Ovary (tissue), 9 donors: Measurements from ENCODE around the gene SH3PXD2A. TPM values are rescaled to one million over a fixed set of nuclear protein-coding genes. Genes with fewer than 3 reads are reported as not detected.
"Not testable (repeated sequence)": the region's sequence is repeated elsewhere in the genome, so short reads cannot be mapped to it uniquely, and the experiment has no call there.

Experiments
- DNase-seq, 5 donors: peaks; one replicate each; pipeline ENCODE4 v3.0.0-alpha.2; 2019 to 2020
- H3K27ac ChIP-seq, 2 donors: fragments of 200-600 bp; one replicate each; pipeline versions ENCODE4 v1.5.1 to v1.8.0; 2019 to 2022
- H3K27me3 ChIP-seq: fragments of 200-600 bp; one replicate; pipeline ENCODE4 v1.8.0; 2022
- H3K36me3 ChIP-seq: fragments of 200-600 bp; sonication (generic); one replicate; pipeline ENCODE4 v1.5.1; 2019
- H3K4me1 ChIP-seq: one replicate; pipeline ENCODE4 v1.8.1; 2013; ENCODE audit warnings: mild to moderate bottlenecking, moderate library complexity; ENCODE audit not compliant: insufficient read depth
- H3K4me3 ChIP-seq: fragments of 200-600 bp; sonication (generic); one replicate; pipeline ENCODE4 v1.5.1; 2017
- H3K9me3 ChIP-seq, 2 donors: fragments of 200-600 bp in 1 of 2; sonication (generic) in 1 of 2; one replicate each; pipeline versions ENCODE4 v1.5.1 to v1.8.1; 2013 to 2019; ENCODE audit warnings: mild to moderate bottlenecking in 1 of 2, moderate library complexity in 1 of 2
- EP300 ChIP-seq: sonication (generic); formaldehyde crosslinking; IDR thresholded peaks from one replicate; pipeline ENCODE4 v1.6.1; 2017; ENCODE audit warnings: antibody characterized with exemption
- POLR2A ChIP-seq: fragments of 450-650 bp; IDR thresholded peaks from one replicate; pipeline ENCODE4 v1.6.1; 2017; ENCODE audit warnings: antibody characterized with exemption, mild to moderate bottlenecking, moderate library complexity
- WGBS, 3 donors: extraction: QIAGEN DNeasy Blood & Tissue Kit in 1 of 3; methylation state at CpG; one replicate each; pipeline versions ENCODE4 v1.1.5 to v1.1.7; 2013 to 2017; 5-methylcytosine and 5-hydroxymethylcytosine counted together
- intact Hi-C, 4 donors: fragments of 100-400 bp; cut with DNase I; formaldehyde crosslinking; loops; one replicate each; pipeline versions ENCODE4 v1.11.0 to v1.15.1; 2022 to 2023
- polyA plus RNA-seq, 2 donors: library from polyadenylated mRNA; stranded (reverse); fragments of 200-250 nt in 1 of 2; fragments of 350-450 nt in 1 of 2; fragmentation: Illumina TruSeq in 1 of 2; extraction: RNeasy Lipid Tissue Mini Kit (QIAGEN cat#74804) in 1 of 2; gene quantifications; one replicate each; pipeline ENCODE4 v1.2.3, GENCODE V29; 2013 to 2014
- total RNA-seq, 7 donors: library from RNA; depleted of rRNA in 2 of 7; stranded (reverse); fragments of >200 nt in 2 of 7; fragmentation: NEBNext Ultra II Directional in 3 of 7; extraction: Animal tissue kit (Norgen Biotek cat#: 25700) in 3 of 7; gene quantifications; one replicate each; pipeline versions ENCODE4 v1.1.0 to v1.2.4, GENCODE V29; 2016 to 2023
- TF ChIP-seq, protein P1 (sequence below), 3 donors: fragments of 450-650 bp in 2 of 3; fragments of 200-600 bp in 1 of 3; IDR thresholded peaks; one replicate each; pipeline versions ENCODE4 v1.5.1 to v1.8.0; 2016 to 2022; ENCODE audit warnings: antibody characterized with exemption in 3 of 3, mild to moderate bottlenecking in 1 of 3
- donor health status: DM: no; HTN: no; CAD: no; lungs with moderate emphysema.
- donor health status: DM: no; HTN: no; CAD: no.
- donor health status: Bipolar disorder and iron deficiency.
- donor health status: DM: yes; HTN: yes; CAD: no.
- donor health status: DM: no; HTN: no; CAD: no.
- donor health status: DM: yes; HTN: yes; CAD: no.

The SH3PXD2A gene
- total and polyA plus RNA-seq, 9 donors: 15.3 to 82.9 (median 52.2) TPM

- peaks cover 29% of the 10 kb centered on the region for H3K4me1 ChIP-seq
- H3K36me3 ChIP-seq: no peaks in the 10 kb centered on the region
- no peaks in the 10 kb centered on the region for H3K9me3 ChIP-seq
- no peak overlapping the region for H3K4me3 ChIP-seq
- no peak for TF ChIP-seq EP300
- TF ChIP-seq, protein P1, sequence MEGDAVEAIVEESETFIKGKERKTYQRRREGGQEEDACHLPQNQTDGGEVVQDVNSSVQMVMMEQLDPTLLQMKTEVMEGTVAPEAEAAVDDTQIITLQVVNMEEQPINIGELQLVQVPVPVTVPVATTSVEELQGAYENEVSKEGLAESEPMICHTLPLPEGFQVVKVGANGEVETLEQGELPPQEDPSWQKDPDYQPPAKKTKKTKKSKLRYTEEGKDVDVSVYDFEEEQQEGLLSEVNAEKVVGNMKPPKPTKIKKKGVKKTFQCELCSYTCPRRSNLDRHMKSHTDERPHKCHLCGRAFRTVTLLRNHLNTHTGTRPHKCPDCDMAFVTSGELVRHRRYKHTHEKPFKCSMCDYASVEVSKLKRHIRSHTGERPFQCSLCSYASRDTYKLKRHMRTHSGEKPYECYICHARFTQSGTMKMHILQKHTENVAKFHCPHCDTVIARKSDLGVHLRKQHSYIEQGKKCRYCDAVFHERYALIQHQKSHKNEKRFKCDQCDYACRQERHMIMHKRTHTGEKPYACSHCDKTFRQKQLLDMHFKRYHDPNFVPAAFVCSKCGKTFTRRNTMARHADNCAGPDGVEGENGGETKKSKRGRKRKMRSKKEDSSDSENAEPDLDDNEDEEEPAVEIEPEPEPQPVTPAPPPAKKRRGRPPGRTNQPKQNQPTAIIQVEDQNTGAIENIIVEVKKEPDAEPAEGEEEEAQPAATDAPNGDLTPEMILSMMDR (IDR thresholded peaks at IDR 0.05): no peak
- no peak for TF ChIP-seq POLR2A
- DNase-seq: no peak
- H3K27me3 ChIP-seq: no peaks in the 10 kb centered on the region
- 79 to 93% (median 82%) methylated on average over 9 to 10 of the region's 10 CpGs for WGBS, 3 donors
- intact Hi-C loops: no loop called here
- H3K27ac ChIP-seq: no peak overlapping the region
Measured at GRCh38 chr10:103849212-103849877, 6.0 kb downstream of the SH3PXD2A start.

DNA sequence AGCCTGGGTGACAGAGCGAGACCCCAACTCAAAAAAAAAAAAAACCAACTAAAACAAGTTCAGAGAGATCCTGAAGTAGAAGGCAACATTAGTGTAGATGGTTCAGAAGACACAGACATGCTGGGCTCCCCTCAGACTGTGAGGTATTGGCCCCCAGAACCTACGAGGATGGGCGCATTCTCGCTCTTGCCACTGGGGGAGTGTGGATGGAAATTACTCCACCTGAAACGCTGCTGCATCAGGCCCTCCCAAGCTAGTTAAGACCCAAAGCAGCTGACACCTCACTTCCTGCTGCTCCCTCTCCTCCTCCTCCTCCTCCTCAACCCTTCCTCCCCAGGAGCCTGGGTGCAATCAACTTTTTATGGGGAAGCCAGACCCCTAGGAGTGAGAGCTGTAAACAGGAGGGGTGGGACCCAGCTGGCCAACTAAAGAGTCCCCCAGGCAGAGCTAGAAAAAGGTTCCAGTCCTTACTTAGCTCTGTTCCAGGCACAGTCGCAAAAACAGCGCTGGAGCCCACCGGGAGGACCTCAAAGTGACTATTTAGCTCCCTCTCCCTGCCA lies 7.4 kb downstream of the SH3PXD2A start:
- WGBS, 3 donors: 72 to 79% (median 76%) methylated on average over 8 of the region's 8 CpGs
- Histone ChIP-seq H3K9me3 (no peaks in the 10 kb centered on the region), H3K27ac (no peak overlapping the region), H3K36me3 (no peaks in the 10 kb centered on the region), H3K27me3 (no peaks in the 10 kb centered on the region), H3K4me1 (peaks cover 29% of the 10 kb centered on the region), H3K4me3 (no peak overlapping the region)
- DNase-seq: peak in 1 of 5 donors; percentile 7
- TF ChIP-seq EP300: no peak
- intact Hi-C loops: no loop called here

GRCh38 chr10:103847346-103847745 lies 8.0 kb downstream of the SH3PXD2A start:
- no peaks in the 10 kb centered on the region for H3K27me3 ChIP-seq
- intact Hi-C loops: no loop called here
- peaks cover 27% of the 10 kb centered on the region for H3K4me1 ChIP-seq
- H3K36me3 ChIP-seq: no peaks in the 10 kb centered on the region
- no peaks in the 10 kb centered on the region for H3K9me3 ChIP-seq
- no peak overlapping the region for H3K4me3 ChIP-seq
- no peak for DNase-seq
- no peak overlapping the region for H3K27ac ChIP-seq
- TF ChIP-seq EP300: no peak
- TF ChIP-seq, protein P1 (IDR thresholded peaks at IDR 0.05): no peak
- TF ChIP-seq POLR2A: no peak
- 82 to 84% (median 83%) methylated on average over 7 of the region's 7 CpGs for WGBS, 3 donors

GRCh38 chr10:103845972-103846371 lies 9.4 kb downstream of the SH3PXD2A start:
- Histone ChIP-seq H3K4me1 (peaks cover 20% of the 10 kb centered on the region), H3K4me3 (no peak overlapping the region), H3K27ac (no peak overlapping the region), H3K36me3 (no peaks in the 10 kb centered on the region), H3K27me3 (no peaks in the 10 kb centered on the region), H3K9me3 (no peaks in the 10 kb centered on the region)
- 84 to 90% (median 88%) methylated on average over 5 of the region's 5 CpGs for WGBS, 3 donors
- no peak for TF ChIP-seq EP300
- TF ChIP-seq, protein P1 (IDR thresholded peaks at IDR 0.05): no peak
- no peak for TF ChIP-seq POLR2A
- intact Hi-C loops: no loop called here
- DNase-seq: peak in 1 of 5 donors; percentile 4

- peaks cover 14% of the 10 kb centered on the region for H3K4me1 ChIP-seq
- H3K4me3 ChIP-seq, H3K27me3 ChIP-seq, H3K9me3 ChIP-seq, H3K27ac ChIP-seq, intact Hi-C loops, H3K36me3 ChIP-seq, DNase-seq: not testable (repeated sequence)
- WGBS, 3 donors: 84 to 89% (median 88%) methylated on average over 3 of the region's 3 CpGs
Measured at GRCh38 chr10:103845346-103845745, 10.0 kb downstream of the SH3PXD2A start.
